Measurements from ENCODE around the gene APLNR. TPM values are rescaled to one million over a fixed set of nuclear protein-coding genes. Genes with fewer than 3 reads are reported as not detected.

Gene APLNR
- total and polyA plus RNA-seq, 10 of the 15 experiments (the other 5 are each of a cell fraction or from before 2014, with no cell fraction given): 0.11 TPM; not detected in 9

DNA sequence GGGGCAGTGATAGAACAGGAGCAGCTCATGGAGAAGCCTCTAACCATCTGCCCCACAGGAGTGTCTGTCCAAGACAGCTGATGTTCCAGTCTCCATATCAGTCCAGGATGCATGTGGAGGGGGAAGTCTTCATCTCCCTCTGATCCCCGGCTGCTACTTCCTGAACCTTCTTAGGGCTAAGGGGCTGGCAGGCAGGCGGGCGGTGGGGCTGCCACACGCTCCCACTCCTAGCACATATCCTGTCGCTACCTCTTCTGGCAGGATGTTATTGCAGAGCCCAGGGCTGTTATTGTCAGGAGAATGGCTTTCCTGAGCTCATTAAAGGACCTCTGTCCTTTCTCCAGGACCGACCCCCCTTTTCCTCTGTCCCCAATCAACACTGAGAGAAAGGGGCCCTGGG, 29.9 kb downstream of the APLNR start (continued):
- TF ChIP-seq, protein P1, sequence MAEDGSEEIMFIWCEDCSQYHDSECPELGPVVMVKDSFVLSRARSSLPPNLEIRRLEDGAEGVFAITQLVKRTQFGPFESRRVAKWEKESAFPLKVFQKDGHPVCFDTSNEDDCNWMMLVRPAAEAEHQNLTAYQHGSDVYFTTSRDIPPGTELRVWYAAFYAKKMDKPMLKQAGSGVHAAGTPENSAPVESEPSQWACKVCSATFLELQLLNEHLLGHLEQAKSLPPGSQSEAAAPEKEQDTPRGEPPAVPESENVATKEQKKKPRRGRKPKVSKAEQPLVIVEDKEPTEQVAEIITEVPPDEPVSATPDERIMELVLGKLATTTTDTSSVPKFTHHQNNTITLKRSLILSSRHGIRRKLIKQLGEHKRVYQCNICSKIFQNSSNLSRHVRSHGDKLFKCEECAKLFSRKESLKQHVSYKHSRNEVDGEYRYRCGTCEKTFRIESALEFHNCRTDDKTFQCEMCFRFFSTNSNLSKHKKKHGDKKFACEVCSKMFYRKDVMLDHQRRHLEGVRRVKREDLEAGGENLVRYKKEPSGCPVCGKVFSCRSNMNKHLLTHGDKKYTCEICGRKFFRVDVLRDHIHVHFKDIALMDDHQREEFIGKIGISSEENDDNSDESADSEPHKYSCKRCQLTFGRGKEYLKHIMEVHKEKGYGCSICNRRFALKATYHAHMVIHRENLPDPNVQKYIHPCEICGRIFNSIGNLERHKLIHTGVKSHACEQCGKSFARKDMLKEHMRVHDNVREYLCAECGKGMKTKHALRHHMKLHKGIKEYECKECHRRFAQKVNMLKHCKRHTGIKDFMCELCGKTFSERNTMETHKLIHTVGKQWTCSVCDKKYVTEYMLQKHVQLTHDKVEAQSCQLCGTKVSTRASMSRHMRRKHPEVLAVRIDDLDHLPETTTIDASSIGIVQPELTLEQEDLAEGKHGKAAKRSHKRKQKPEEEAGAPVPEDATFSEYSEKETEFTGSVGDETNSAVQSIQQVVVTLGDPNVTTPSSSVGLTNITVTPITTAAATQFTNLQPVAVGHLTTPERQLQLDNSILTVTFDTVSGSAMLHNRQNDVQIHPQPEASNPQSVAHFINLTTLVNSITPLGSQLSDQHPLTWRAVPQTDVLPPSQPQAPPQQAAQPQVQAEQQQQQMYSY (CRISPR knock-in tag; IDR thresholded peaks at IDR 0.05): no peak

DNA sequence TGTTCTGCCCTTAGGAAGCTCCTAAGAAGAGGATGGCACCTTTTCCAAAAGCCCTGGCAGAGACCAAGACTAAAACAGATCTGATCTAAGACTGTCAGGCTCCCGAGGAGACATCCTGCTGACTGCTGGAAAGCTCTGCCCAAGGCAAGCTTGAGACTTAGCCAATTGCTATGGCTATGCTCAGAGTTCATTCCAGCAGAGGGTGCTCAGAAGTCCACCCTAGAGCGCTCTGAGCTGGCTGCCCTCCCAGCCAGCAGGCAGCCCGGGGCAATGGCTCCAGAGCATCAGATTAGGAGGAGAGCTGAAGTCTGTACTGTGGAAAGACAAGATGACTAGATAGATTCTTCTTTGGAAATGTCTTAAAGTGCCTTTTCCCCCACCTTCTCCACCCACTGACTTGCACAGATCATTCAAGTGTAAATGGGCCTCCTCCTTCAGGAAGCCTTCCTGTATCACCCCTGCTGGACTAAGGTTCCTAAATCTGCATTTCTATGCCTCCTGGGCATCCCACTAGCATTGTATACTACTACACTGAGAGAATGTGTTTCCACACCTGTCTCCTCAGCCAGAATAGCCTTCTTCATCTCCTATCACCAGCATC, 31.9 kb downstream of the APLNR start:
- H3K27ac ChIP-seq (ENCODE audit: control insufficient read depth, insufficient read depth): no peak overlapping the region
- H2AFZ ChIP-seq (ENCODE audit: control insufficient read depth, low read depth, low read length): no peak overlapping the region
- ChIA-PET RAD21 (ENCODE audit: unreplicated experiment) (no interaction called here), SMC1A (ENCODE audit: uncharacterized antibody, unreplicated experiment) (no interaction called here), CTCF (no interaction called here), POLR2A (interaction anchor here (0.6 kb wide), 1 partner anchor 1279 kb away, joined by 3 read pairs; no protein-coding TSS in a partner anchor)
- H4K20me1 ChIP-seq (ENCODE audit: control insufficient read depth, insufficient read depth): no peaks in the 10 kb centered on the region
- ATAC-seq (no peak), DNase-seq (ENCODE audit: low read depth, low spot score) (no peak), FAIRE-seq (no peak)
- intact Hi-C loops (cut with micrococcal nuclease; ENCODE audit: unreplicated experiment) (no loop called here), in situ Hi-C loops (cut with MboI) (no loop called here)
- H3K4me2 ChIP-seq (ENCODE audit: control insufficient read depth, insufficient read depth): no peak overlapping the region
- H3K27me3 ChIP-seq (replicated peaks in 1 of 2; ENCODE audit: control insufficient read depth in 2 of 2, insufficient read depth in 2 of 2, low read length in 1 of 2): no peaks in the 10 kb centered on the region; a peak in 1 of 4 replicates
- TF ChIP-seq, protein P2, sequence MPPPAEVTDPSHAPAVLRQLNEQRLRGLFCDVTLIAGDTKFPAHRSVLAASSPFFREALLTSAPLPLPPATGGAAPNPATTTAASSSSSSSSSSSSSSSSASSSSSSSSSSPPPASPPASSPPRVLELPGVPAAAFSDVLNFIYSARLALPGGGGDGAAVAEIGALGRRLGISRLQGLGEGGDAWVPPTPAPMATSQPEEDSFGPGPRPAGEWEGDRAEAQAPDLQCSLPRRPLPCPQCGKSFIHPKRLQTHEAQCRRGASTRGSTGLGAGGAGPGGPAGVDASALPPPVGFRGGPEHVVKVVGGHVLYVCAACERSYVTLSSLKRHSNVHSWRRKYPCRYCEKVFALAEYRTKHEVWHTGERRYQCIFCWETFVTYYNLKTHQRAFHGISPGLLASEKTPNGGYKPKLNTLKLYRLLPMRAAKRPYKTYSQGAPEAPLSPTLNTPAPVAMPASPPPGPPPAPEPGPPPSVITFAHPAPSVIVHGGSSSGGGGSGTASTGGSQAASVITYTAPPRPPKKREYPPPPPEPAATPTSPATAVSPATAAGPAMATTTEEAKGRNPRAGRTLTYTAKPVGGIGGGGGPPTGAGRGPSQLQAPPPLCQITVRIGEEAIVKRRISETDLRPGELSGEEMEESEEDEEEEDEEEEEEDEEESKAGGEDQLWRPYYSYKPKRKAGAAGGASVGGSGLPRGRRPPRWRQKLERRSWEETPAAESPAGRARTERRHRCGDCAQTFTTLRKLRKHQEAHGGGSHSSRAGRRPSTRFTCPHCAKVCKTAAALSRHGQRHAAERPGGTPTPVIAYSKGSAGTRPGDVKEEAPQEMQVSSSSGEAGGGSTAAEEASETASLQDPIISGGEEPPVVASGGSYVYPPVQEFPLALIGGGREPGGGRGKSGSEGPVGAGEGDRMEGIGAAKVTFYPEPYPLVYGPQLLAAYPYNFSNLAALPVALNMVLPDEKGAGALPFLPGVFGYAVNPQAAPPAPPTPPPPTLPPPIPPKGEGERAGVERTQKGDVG (CRISPR knock-in tag; IDR thresholded peaks at IDR 0.05): no peak
- TF ChIP-seq RCOR1 (conservative IDR thresholded peaks at IDR 0.05; ENCODE audit: low read depth, low read length) (no peak), NRF1 (conservative IDR thresholded peaks at IDR 0.05; ENCODE audit: low read depth, low read length) (no peak)
- no peaks in the 10 kb centered on the region for H3K79me2 ChIP-seq (ENCODE audit: control insufficient read depth, insufficient read depth, low read length)
- 13% methylated on average over 3 of the region's 3 CpGs for WGBS (ENCODE audit: insufficient coverage, insufficient replicate concordance, low lambda C conversion rate, missing lambda C conversion rate)
- H3K9ac ChIP-seq (ENCODE audit: control insufficient read depth, insufficient read depth, low read length): no peak overlapping the region
- no peak overlapping the region for H3K4me3 ChIP-seq
- H3K36me3 ChIP-seq (ENCODE audit: control insufficient read depth in 2 of 2, insufficient read depth in 2 of 2, low read length in 1 of 2): no peaks in the 10 kb centered on the region
- no TSS peak for BruUV-seq (replicated peaks)
- H3K9me3 ChIP-seq (replicated peaks; ENCODE audit: control insufficient read depth, insufficient read depth, low read length): no peaks in the 10 kb centered on the region
- H3K4me1 ChIP-seq (ENCODE audit: control insufficient read depth, insufficient read depth, low read length): no peaks in the 10 kb centered on the region
